Prostate gland (tissue), 2 donors: ENCODE data around the gene C7orf25. TPM values are rescaled to one million over a fixed set of nuclear protein-coding genes. Genes with fewer than 3 reads are reported as not detected.

Experiments
- DNase-seq: peaks from one replicate; pipeline ENCODE4 v3.0.0-alpha.2; 2019; ENCODE audit warnings: low spot score
- H3K27ac ChIP-seq, 2 donors: fragments of 200-600 bp; sonication (generic); 2 replicates each; pipeline ENCODE4 v1.5.1; 2017 to 2019
- H3K27me3 ChIP-seq: fragments of 200-600 bp; sonication (generic); replicated peaks from 2 replicates; pipeline ENCODE4 v1.5.1; 2019; ENCODE audit not compliant: insufficient read depth
- H3K36me3 ChIP-seq, 2 donors: fragments of 200-600 bp; sonication (generic); 1 replicate in 1 of 2; 2 replicates in 1 of 2; pipeline versions ENCODE4 v1.5.1 to v1.8.1; 2017 to 2019
- H3K4me1 ChIP-seq: fragments of 200-600 bp; sonication (generic); replicated peaks from 2 replicates; pipeline ENCODE4 v1.5.1; 2019
- H3K4me3 ChIP-seq, 2 donors: fragments of 200-600 bp; sonication (generic); 2 replicates each; pipeline ENCODE4 v1.5.1; 2017 to 2019
- H3K9me3 ChIP-seq: fragments of 200-600 bp; sonication (generic); 2 replicates; pipeline ENCODE4 v1.5.1; 2017
- POLR2A ChIP-seq: fragments of 450-650 bp; IDR thresholded peaks from one replicate; pipeline ENCODE4 v1.6.1; 2016; ENCODE audit warnings: antibody characterized with exemption, mild to moderate bottlenecking
- POLR2AphosphoS5 ChIP-seq: sonication (generic); formaldehyde crosslinking; IDR thresholded peaks from one replicate; pipeline ENCODE4 v1.6.1; 2017; ENCODE audit warnings: antibody characterized with exemption
- WGBS: methylation state at CpG from one replicate; pipeline ENCODE4 v1.1.5; 2018; 5-methylcytosine and 5-hydroxymethylcytosine counted together
- intact Hi-C: fragments of 100-400 bp; cut with DNase I; formaldehyde crosslinking; loops from one replicate; pipeline ENCODE4 v1.14.2; 2022
- total RNA-seq, 2 donors: library from RNA; depleted of rRNA; stranded (reverse); fragments of >200 nt; gene quantifications; one replicate each; pipeline ENCODE4 v1.1.0, GENCODE V29; 2016
- TF ChIP-seq, protein P1 (sequence below), 4 experiments: fragments of 200-600 bp in 2 of 4; fragments of 450-650 bp in 2 of 4; sonication (generic) in 2 of 4; IDR thresholded peaks; 1 replicate in 3 of 4; 2 replicates in 1 of 4; pipeline ENCODE4 v1.5.1; 2016 to 2019; ENCODE audit warnings: antibody characterized with exemption in 4 of 4, mild to moderate bottlenecking in 2 of 4, moderate library complexity in 2 of 4

C7orf25 gene
- total RNA-seq, 2 donors from 2014 or later: 7.5 to 20.8 TPM

DNA sequence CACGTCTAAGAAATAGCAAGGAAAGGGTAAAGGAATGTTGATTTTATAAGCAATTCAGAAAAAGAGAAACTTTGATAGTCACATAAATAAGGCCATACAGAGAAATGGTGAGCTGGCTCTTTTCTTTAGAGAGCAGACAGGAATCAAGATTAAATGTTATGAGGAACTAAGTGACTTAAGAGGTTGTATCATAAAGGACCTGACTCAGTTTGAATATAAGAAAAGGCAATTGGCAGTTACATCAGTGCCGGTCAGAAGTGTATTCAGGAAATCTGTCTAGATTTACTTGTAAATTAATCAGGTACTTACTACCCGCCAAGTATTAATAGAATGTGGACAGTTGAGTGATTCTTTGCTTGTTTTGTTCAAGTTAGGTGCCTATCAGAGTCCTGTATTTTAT, 22.4 kb upstream of the C7orf25 start:
- Histone ChIP-seq H3K27ac (no peak overlapping the region), H3K27me3 (no peaks in the 10 kb centered on the region), H3K4me3 (no peak overlapping the region), H3K9me3 (no peaks in the 10 kb centered on the region), H3K36me3 (no peaks in the 10 kb centered on the region), H3K4me1 (no peaks in the 10 kb centered on the region)
- intact Hi-C loops: no loop called here
- TF ChIP-seq POLR2AphosphoS5 (no peak), POLR2A (no peak)
- TF ChIP-seq, protein P1, sequence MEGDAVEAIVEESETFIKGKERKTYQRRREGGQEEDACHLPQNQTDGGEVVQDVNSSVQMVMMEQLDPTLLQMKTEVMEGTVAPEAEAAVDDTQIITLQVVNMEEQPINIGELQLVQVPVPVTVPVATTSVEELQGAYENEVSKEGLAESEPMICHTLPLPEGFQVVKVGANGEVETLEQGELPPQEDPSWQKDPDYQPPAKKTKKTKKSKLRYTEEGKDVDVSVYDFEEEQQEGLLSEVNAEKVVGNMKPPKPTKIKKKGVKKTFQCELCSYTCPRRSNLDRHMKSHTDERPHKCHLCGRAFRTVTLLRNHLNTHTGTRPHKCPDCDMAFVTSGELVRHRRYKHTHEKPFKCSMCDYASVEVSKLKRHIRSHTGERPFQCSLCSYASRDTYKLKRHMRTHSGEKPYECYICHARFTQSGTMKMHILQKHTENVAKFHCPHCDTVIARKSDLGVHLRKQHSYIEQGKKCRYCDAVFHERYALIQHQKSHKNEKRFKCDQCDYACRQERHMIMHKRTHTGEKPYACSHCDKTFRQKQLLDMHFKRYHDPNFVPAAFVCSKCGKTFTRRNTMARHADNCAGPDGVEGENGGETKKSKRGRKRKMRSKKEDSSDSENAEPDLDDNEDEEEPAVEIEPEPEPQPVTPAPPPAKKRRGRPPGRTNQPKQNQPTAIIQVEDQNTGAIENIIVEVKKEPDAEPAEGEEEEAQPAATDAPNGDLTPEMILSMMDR (IDR thresholded peaks at IDR 0.05): no peak
- no peak for DNase-seq
- 68% methylated on average over 3 of the region's 3 CpGs for WGBS

- H3K4me1 ChIP-seq: peaks cover 6% of the 10 kb centered on the region
- intact Hi-C loops: no loop called here
- H3K36me3 ChIP-seq: no peaks in the 10 kb centered on the region
- H3K27me3 ChIP-seq: no peaks in the 10 kb centered on the region
- TF ChIP-seq, protein P1 (IDR thresholded peaks at IDR 0.05): no peak
- DNase-seq: no peak
- peak overlapping the region; percentile 76 to 82 for H3K4me3 ChIP-seq
- WGBS: 0% methylated on average over 17 of the region's 17 CpGs
- peak overlapping the region; percentile 81 to 82 for H3K27ac ChIP-seq
- no peaks in the 10 kb centered on the region for H3K9me3 ChIP-seq
These were observed 21.1 kb upstream of the C7orf25 start for GRCh38 chr7:42932811-42933591.

- Histone ChIP-seq H3K36me3 (no peaks in the 10 kb centered on the region), H3K27ac (peak within 1 kb of the TSS; percentile 81 to 82), H3K4me3 (peak within 1 kb of the TSS; percentile 76 to 82), H3K9me3 (no peaks in the 10 kb centered on the region), H3K27me3 (no peaks in the 10 kb centered on the region), H3K4me1 (peaks cover 7% of the 10 kb centered on the region)
- WGBS: under 1% methylated on average over 54 of the region's 56 CpGs
- DNase-seq: peak; percentile 95
- intact Hi-C loops: no loop called here
- TF ChIP-seq POLR2AphosphoS5: peak; percentile 97
- TF ChIP-seq POLR2A: peak; percentile 82
- TF ChIP-seq, protein P1 (IDR thresholded peaks at IDR 0.05): no peak
These were observed 20.2 kb upstream of the C7orf25 start, which contains the start of the genes MRPL32 and PSMA2 for GRCh38 chr7:42931834-42932651. Gene MRPL32, plus strand, starts transcription at chr7:42932376. Its CDS starts 11 bp downstream, at chr7:42932387. Gene PSMA2, minus strand, starts transcription at chr7:42932174. Its CDS starts 16 bp downstream, at chr7:42932158.

- no peak for DNase-seq
- TF ChIP-seq, protein P1 (IDR thresholded peaks at IDR 0.05): no peak
- H3K4me3 ChIP-seq: peak overlapping the region; percentile 76 to 82
- H3K27ac ChIP-seq: peak overlapping the region; percentile 81 to 82
- H3K9me3 ChIP-seq: no peaks in the 10 kb centered on the region
- H3K36me3 ChIP-seq: no peaks in the 10 kb centered on the region
- intact Hi-C loops: no loop called here
- H3K4me1 ChIP-seq: peaks cover 7% of the 10 kb centered on the region
- under 1% methylated on average over 12 of the region's 12 CpGs for WGBS
- no peaks in the 10 kb centered on the region for H3K27me3 ChIP-seq
These were observed 19.6 kb upstream of the C7orf25 start for GRCh38 chr7:42931447-42931833.
